K562 (cell line): ENCODE measurements around the gene SGMS1. TPM values are rescaled to one million over a fixed set of nuclear protein-coding genes. Genes with fewer than 3 reads are reported as not detected.

Source experiments
- CBX1 ChIP-seq: sonication (generic); IDR thresholded peaks from 2 replicates; pipeline ENCODE4 v1.6.1; 2016; ENCODE audit warnings: antibody characterized with exemption, low read depth, mild to moderate bottlenecking
- EP400 ChIP-seq: fragments of 450-650 bp; IDR thresholded peaks from 2 replicates; pipeline ENCODE4 v1.6.1; 2017; ENCODE audit warnings: antibody characterized with exemption, mild to moderate bottlenecking, moderate library complexity
- HNRNPUL1 ChIP-seq: fragments of 200-400 bp; formaldehyde crosslinking; IDR thresholded peaks from 2 replicates; pipeline ENCODE4 v1.6.1; 2017; ENCODE audit warnings: low read length
- RB1 ChIP-seq: fragments of 450-650 bp; IDR thresholded peaks from 2 replicates; pipeline ENCODE4 v1.6.1; 2017; ENCODE audit warnings: low read depth, mild to moderate bottlenecking
- RBFOX2 ChIP-seq: fragments of 200-400 bp; formaldehyde crosslinking; IDR thresholded peaks from 2 replicates; pipeline ENCODE4 v1.6.1; 2017; ENCODE audit warnings: low read depth, mild to moderate bottlenecking, low read length, moderate library complexity
- SRSF9 ChIP-seq: fragments of 200-400 bp; formaldehyde crosslinking; IDR thresholded peaks from 2 replicates; pipeline ENCODE4 v1.6.1; 2017; ENCODE audit warnings: low read depth, low read length, borderline replicate concordance
- TAF15 ChIP-seq: fragments of 200-400 bp; formaldehyde crosslinking; IDR thresholded peaks from 2 replicates; pipeline ENCODE4 v1.6.1; 2017; ENCODE audit warnings: mild to moderate bottlenecking, low read depth, low read length, moderate library complexity
- TBP ChIP-seq: optimal IDR thresholded peaks from 2 replicates; pipeline ENCODE3; 2011; ENCODE audit warnings: low read depth, low read length, improper control_type of control experiment
- ZFPM2 ChIP-seq: fragments of 250-450 bp; sonication (Bioruptor Pico); IDR thresholded peaks from 2 replicates; pipeline ENCODE4 v1.5.1; 2022; ENCODE audit warnings: mild to moderate bottlenecking
- ZNF785 ChIP-seq: fragments of 250-450 bp; sonication (Bioruptor Pico); IDR thresholded peaks from 2 replicates; pipeline ENCODE4 v1.4.0; 2020; ENCODE audit warnings: mild to moderate bottlenecking
- polyA plus RNA-seq, 8 experiments: library from polyadenylated mRNA; depleted of rRNA in 4 of 8; stranded (reverse) in 5 of 8; unstranded in 3 of 8; fragments of >200 nt; fragmentation: Nextera tagmentation in 2 of 8; fragmentation: Illumina TruSeq in 1 of 8; extraction: Ambion mirVana in 2 of 8; extraction: Trizol in 1 of 8; gene quantifications; 2 replicates each; pipeline versions ENCODE4 v1.2.1 to v1.2.3, GENCODE V29; 2011 to 2014; ENCODE audit warnings: inconsistent platforms in 1 of 8, missing spikeins in 1 of 8
- total RNA-seq, 7 experiments: library from RNA; depleted of rRNA in 6 of 7; stranded (reverse); fragments of >200 nt in 6 of 7; fragmentation: Illumina TruSeq in 2 of 7; extraction: Trizol in 2 of 7; gene quantifications; 2 replicates each; pipeline versions ENCODE4 v1.2.1 to v1.2.3, GENCODE V29; 2011 to 2021; ENCODE audit warnings: low replicate concordance in 1 of 7
- TF ChIP-seq, protein P1 (sequence below), 2 experiments: fragments of 450-650 bp in 1 of 2; sonication (generic) in 1 of 2; formaldehyde crosslinking in 1 of 2; IDR thresholded peaks; 2 replicates each; pipeline versions ENCODE4 v1.7.1 to v1.9.0; 2016 to 2022; ENCODE audit warnings: inconsistent platforms in 1 of 2, mild to moderate bottlenecking in 1 of 2, missing genetic modification reagents in 1 of 2
- TF ChIP-seq, protein P2 (sequence below): sonication (generic); formaldehyde crosslinking; IDR thresholded peaks from 2 replicates; pipeline ENCODE4 v1.8.0; 2022; ENCODE audit warnings: mild to moderate bottlenecking, missing genetic modification reagents
- TF ChIP-seq, protein P3 (sequence below): sonication (generic); formaldehyde crosslinking; IDR thresholded peaks from 2 replicates; pipeline ENCODE4 v1.8.0; 2022; ENCODE audit warnings: mild to moderate bottlenecking, low read depth, missing genetic modification reagents
- TF ChIP-seq, protein P4 (sequence below): fragments of 250-450 bp; sonication (Bioruptor Pico); IDR thresholded peaks from 2 replicates; pipeline ENCODE4 v1.4.0; 2020; ENCODE audit warnings: mild to moderate bottlenecking, moderate library complexity

SGMS1 gene
- total and polyA plus RNA-seq, 9 of the 15 experiments (the other 6 are each of a cell fraction or from before 2014, with no cell fraction given), result 22.6 to 232 (median 82.2) TPM

DNA sequence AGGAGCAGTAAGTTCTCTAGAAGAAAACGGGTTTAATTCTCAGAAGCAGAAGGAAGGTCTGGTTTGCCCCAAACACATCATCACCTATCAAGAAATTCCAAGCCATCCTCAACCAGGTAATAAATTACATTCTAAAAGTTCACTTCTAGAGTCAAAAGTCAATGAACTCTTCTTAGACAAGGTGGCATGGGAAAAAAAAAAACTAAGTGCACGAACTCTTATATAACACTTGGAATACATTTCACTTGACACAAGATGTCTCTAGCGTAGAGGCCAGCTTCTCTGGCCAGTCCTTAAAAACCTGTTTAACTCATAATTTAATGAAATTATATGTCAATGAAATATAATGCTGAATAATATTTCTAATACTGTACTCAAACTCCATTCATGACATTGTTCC is 200.3 kb downstream of the SGMS1 start (continued):
- TF ChIP-seq, protein P1, sequence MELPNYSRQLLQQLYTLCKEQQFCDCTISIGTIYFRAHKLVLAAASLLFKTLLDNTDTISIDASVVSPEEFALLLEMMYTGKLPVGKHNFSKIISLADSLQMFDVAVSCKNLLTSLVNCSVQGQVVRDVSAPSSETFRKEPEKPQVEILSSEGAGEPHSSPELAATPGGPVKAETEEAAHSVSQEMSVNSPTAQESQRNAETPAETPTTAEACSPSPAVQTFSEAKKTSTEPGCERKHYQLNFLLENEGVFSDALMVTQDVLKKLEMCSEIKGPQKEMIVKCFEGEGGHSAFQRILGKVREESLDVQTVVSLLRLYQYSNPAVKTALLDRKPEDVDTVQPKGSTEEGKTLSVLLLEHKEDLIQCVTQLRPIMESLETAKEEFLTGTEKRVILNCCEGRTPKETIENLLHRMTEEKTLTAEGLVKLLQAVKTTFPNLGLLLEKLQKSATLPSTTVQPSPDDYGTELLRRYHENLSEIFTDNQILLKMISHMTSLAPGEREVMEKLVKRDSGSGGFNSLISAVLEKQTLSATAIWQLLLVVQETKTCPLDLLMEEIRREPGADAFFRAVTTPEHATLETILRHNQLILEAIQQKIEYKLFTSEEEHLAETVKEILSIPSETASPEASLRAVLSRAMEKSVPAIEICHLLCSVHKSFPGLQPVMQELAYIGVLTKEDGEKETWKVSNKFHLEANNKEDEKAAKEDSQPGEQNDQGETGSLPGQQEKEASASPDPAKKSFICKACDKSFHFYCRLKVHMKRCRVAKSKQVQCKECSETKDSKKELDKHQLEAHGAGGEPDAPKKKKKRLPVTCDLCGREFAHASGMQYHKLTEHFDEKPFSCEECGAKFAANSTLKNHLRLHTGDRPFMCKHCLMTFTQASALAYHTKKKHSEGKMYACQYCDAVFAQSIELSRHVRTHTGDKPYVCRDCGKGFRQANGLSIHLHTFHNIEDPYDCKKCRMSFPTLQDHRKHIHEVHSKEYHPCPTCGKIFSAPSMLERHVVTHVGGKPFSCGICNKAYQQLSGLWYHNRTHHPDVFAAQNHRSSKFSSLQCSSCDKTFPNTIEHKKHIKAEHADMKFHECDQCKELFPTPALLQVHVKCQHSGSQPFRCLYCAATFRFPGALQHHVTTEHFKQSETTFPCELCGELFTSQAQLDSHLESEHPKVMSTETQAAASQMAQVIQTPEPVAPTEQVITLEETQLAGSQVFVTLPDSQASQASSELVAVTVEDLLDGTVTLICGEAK (IDR thresholded peaks at IDR 0.05), result no peak
- TF ChIP-seq, protein P1 (CRISPR knock-in tag; IDR thresholded peaks at IDR 0.05), result no peak
- no peak for TF ChIP-seq CBX1
- no peak for TF ChIP-seq HNRNPUL1
- TF ChIP-seq RB1, result no peak
- TF ChIP-seq, protein P2, sequence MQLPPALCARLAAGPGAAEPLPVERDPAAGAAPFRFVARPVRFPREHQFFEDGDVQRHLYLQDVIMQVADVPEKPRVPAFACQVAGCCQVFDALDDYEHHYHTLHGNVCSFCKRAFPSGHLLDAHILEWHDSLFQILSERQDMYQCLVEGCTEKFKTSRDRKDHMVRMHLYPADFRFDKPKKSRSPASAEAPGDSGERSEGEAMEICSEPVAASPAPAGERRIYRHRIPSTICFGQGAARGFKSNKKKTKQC (CRISPR knock-in tag), result no peak
- no peak for TF ChIP-seq RBFOX2
- TF ChIP-seq SRSF9, result no peak
- no peak for TF ChIP-seq ZNF785 (CRISPR knock-in tag)
- TF ChIP-seq, protein P3, sequence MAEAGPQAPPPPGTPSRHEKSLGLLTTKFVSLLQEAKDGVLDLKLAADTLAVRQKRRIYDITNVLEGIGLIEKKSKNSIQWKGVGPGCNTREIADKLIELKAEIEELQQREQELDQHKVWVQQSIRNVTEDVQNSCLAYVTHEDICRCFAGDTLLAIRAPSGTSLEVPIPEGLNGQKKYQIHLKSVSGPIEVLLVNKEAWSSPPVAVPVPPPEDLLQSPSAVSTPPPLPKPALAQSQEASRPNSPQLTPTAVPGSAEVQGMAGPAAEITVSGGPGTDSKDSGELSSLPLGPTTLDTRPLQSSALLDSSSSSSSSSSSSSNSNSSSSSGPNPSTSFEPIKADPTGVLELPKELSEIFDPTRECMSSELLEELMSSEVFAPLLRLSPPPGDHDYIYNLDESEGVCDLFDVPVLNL, result no peak
- TF ChIP-seq TBP, result no peak
- TF ChIP-seq EP400, result no peak
- TF ChIP-seq, protein P4, sequence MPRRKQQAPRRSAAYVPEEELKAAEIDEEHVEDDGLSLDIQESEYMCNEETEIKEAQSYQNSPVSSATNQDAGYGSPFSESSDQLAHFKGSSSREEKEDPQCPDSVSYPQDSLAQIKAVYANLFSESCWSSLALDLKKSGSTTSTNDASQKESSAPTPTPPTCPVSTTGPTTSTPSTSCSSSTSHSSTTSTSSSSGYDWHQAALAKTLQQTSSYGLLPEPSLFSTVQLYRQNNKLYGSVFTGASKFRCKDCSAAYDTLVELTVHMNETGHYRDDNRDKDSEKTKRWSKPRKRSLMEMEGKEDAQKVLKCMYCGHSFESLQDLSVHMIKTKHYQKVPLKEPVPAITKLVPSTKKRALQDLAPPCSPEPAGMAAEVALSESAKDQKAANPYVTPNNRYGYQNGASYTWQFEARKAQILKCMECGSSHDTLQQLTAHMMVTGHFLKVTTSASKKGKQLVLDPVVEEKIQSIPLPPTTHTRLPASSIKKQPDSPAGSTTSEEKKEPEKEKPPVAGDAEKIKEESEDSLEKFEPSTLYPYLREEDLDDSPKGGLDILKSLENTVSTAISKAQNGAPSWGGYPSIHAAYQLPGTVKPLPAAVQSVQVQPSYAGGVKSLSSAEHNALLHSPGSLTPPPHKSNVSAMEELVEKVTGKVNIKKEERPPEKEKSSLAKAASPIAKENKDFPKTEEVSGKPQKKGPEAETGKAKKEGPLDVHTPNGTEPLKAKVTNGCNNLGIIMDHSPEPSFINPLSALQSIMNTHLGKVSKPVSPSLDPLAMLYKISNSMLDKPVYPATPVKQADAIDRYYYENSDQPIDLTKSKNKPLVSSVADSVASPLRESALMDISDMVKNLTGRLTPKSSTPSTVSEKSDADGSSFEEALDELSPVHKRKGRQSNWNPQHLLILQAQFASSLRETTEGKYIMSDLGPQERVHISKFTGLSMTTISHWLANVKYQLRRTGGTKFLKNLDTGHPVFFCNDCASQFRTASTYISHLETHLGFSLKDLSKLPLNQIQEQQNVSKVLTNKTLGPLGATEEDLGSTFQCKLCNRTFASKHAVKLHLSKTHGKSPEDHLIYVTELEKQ (CRISPR knock-in tag), result no peak
- TF ChIP-seq TAF15, result no peak
- TF ChIP-seq ZFPM2 (CRISPR knock-in tag), result no peak
